Skeletal muscle tissue (tissue), 4 donors: Measurements from ENCODE around the gene SNX32. TPM values are rescaled to one million over a fixed set of nuclear protein-coding genes. Genes with fewer than 3 reads are reported as not detected.
A peak's percentile ranks its signal among the peaks of the same experiment; 100 is the strongest.
"Not testable (repeated sequence)": the region's sequence is repeated elsewhere in the genome, so short reads cannot be mapped to it uniquely, and the experiment has no call there.

Experiments
- H3K27ac ChIP-seq: one replicate; pipeline ENCODE4 v1.7.0; 2013; ENCODE audit warnings: mild to moderate bottlenecking, low read depth, low read length, inconsistent platforms
- H3K27me3 ChIP-seq, 3 donors: one replicate each; pipeline ENCODE4 v1.7.0; 2013; ENCODE audit warnings: low read length in 3 of 3; ENCODE audit not compliant: control insufficient read depth in 3 of 3, insufficient read depth in 3 of 3
- H3K36me3 ChIP-seq, 3 donors: one replicate each; pipeline ENCODE4 v1.7.0; 2013; ENCODE audit warnings: low read length in 3 of 3; ENCODE audit not compliant: control insufficient read depth in 3 of 3, insufficient read depth in 3 of 3
- H3K4me1 ChIP-seq, 3 donors: one replicate each; pipeline ENCODE4 v1.7.0; 2013; ENCODE audit warnings: low read length in 3 of 3, mild to moderate bottlenecking in 3 of 3; ENCODE audit not compliant: control insufficient read depth in 3 of 3, insufficient read depth in 3 of 3
- H3K4me3 ChIP-seq, 3 donors: one replicate each; pipeline ENCODE4 v1.7.0; 2013; ENCODE audit warnings: low read length in 3 of 3
- H3K9ac ChIP-seq, 3 donors: one replicate each; pipeline ENCODE4 v1.7.0; 2013; ENCODE audit warnings: low read length in 3 of 3, mild to moderate bottlenecking in 3 of 3, moderate library complexity in 2 of 3, low read depth in 1 of 3
- H3K9me3 ChIP-seq, 3 donors: one replicate each; pipeline ENCODE4 v1.7.0; 2013; ENCODE audit warnings: low read length in 3 of 3; ENCODE audit not compliant: control insufficient read depth in 3 of 3
- total RNA-seq: library from RNA; depleted of rRNA; stranded (reverse); fragments of >200 nt; gene quantifications from one replicate; pipeline ENCODE4 v1.2.3, GENCODE V29; 2014
- donor health status: Osteomylitis.

The SNX32 gene
- total RNA-seq, 1 donor from 2014 or later, result under 0.01 TPM

GRCh38 chr11:65885231-65885630, 51.5 kb downstream of the SNX32 start:
- Histone ChIP-seq H3K36me3 (peaks cover 33 to 42% (median 34%) of the 10 kb centered on the region in 3 donors), H3K9ac (peak overlapping the region in 1 of 3 donors; percentile 25), H3K4me1 (peaks cover 28 to 39% (median 39%) of the 10 kb centered on the region in 3 donors), H3K4me3 (no peak overlapping the region), H3K27ac (no peak overlapping the region), H3K27me3 (no peaks in the 10 kb centered on the region), H3K9me3 (no peaks in the 10 kb centered on the region)

- Histone ChIP-seq H3K27ac (no peak overlapping the region), H3K9me3 (no peaks in the 10 kb centered on the region), H3K4me1 (peaks cover 30 to 44% (median 39%) of the 10 kb centered on the region in 3 donors), H3K9ac (no peak overlapping the region), H3K27me3 (no peaks in the 10 kb centered on the region), H3K4me3 (no peak overlapping the region), H3K36me3 (peaks cover 33 to 42% (median 34%) of the 10 kb centered on the region in 3 donors)
Observed at GRCh38 chr11:65885808-65886536, 52.2 kb downstream of the SNX32 start.

GRCh38 chr11:65886826-65887722, 53.3 kb downstream of the SNX32 start:
- H3K36me3 ChIP-seq, result peaks cover 33 to 42% (median 34%) of the 10 kb centered on the region in 3 donors
- peaks cover 38 to 55% (median 48%) of the 10 kb centered on the region in 3 donors for H3K4me1 ChIP-seq
- H3K9ac ChIP-seq, result peak overlapping the region; percentile 84 to 87 (median 86)
- H3K27ac ChIP-seq, result peak overlapping the region; percentile 89
- no peaks in the 10 kb centered on the region for H3K9me3 ChIP-seq
- no peaks in the 10 kb centered on the region for H3K27me3 ChIP-seq
- peak overlapping the region; percentile 89 to 96 (median 92) for H3K4me3 ChIP-seq

- peaks cover 45 to 62% (median 55%) of the 10 kb centered on the region in 3 donors for H3K4me1 ChIP-seq
- peak overlapping the region; percentile 84 to 87 (median 86) for H3K9ac ChIP-seq
- H3K9me3 ChIP-seq, result no peaks in the 10 kb centered on the region
- no peaks in the 10 kb centered on the region for H3K27me3 ChIP-seq
- H3K4me3 ChIP-seq, result peak overlapping the region; percentile 89 to 96 (median 92)
- peak overlapping the region; percentile 89 for H3K27ac ChIP-seq
- H3K36me3 ChIP-seq, result peaks cover 29 to 37% (median 34%) of the 10 kb centered on the region in 3 donors
Observed at GRCh38 chr11:65887723-65888162, 54.0 kb downstream of the SNX32 start.

GRCh38 chr11:65888163-65888814, 54.5 kb downstream of the SNX32 start, which contains the start of gene FIBP:
FIBP (minus strand) TSS chr11:65888471; CDS start chr11:65888418, 53 bp downstream.
- no peaks in the 10 kb centered on the region for H3K9me3 ChIP-seq
- no peaks in the 10 kb centered on the region for H3K27me3 ChIP-seq
- peak within 1 kb of the TSS; percentile 89 to 96 (median 92) for H3K4me3 ChIP-seq
- peaks cover 24 to 33% (median 32%) of the 10 kb centered on the region in 3 donors for H3K36me3 ChIP-seq
- peak within 1 kb of the TSS; percentile 86 to 93 (median 90) for H3K9ac ChIP-seq
- peaks cover 48 to 66% (median 58%) of the 10 kb centered on the region in 3 donors for H3K4me1 ChIP-seq
- peak within 1 kb of the TSS; percentile 89 for H3K27ac ChIP-seq

GRCh38 chr11:65890324-65891218, 56.8 kb downstream of the SNX32 start, which contains the start of gene CCDC85B:
CCDC85B (plus strand) TSS chr11:65890673; CDS start chr11:65890784, 111 bp downstream.
- Histone ChIP-seq H3K9ac (peak within 1 kb of the TSS; percentile 85 to 96 (median 86)), H3K27ac (peak within 1 kb of the TSS; percentile 89), H3K27me3 (no peaks in the 10 kb centered on the region), H3K36me3 (peaks cover 9 to 14% (median 12%) of the 10 kb centered on the region in 3 donors), H3K4me1 (peaks cover 50 to 71% (median 56%) of the 10 kb centered on the region in 3 donors), H3K9me3 (no peaks in the 10 kb centered on the region), H3K4me3 (peak within 1 kb of the TSS; percentile 82 to 86 (median 83))

GRCh38 chr11:65891219-65892136, 57.7 kb downstream of the SNX32 start:
- peaks cover 50 to 71% (median 56%) of the 10 kb centered on the region in 3 donors for H3K4me1 ChIP-seq
- no peaks in the 10 kb centered on the region for H3K9me3 ChIP-seq
- peaks cover under 1 to 6% (median 5%) of the 10 kb centered on the region in 3 donors for H3K36me3 ChIP-seq
- peak overlapping the region; percentile 82 to 96 (median 85) for H3K9ac ChIP-seq
- peak overlapping the region; percentile 78 to 86 (median 82) for H3K4me3 ChIP-seq
- peak overlapping the region; percentile 89 for H3K27ac ChIP-seq
- no peaks in the 10 kb centered on the region for H3K27me3 ChIP-seq

GRCh38 chr11:65892137-65892540, 58.4 kb downstream of the SNX32 start:
- H3K4me1 ChIP-seq, result peaks cover 50 to 66% (median 52%) of the 10 kb centered on the region in 3 donors
- not testable (repeated sequence) for H3K27me3 ChIP-seq, H3K9me3 ChIP-seq, H3K36me3 ChIP-seq
- peak overlapping the region; percentile 89 for H3K27ac ChIP-seq
- peak overlapping the region; percentile 78 to 86 (median 82) for H3K4me3 ChIP-seq
- peak overlapping the region; percentile 82 to 96 (median 85) for H3K9ac ChIP-seq
